Colon (tissue), 2 donors: ENCODE data around the gene TAMM41.
"Not testable (repeated sequence)": the region's sequence is repeated elsewhere in the genome, so short reads cannot be mapped to it uniquely, and the experiment has no call there.

ENCODE experiments used
- FAIRE-seq: peaks from 2 replicates; lab custom pipeline; 2012; peaks lifted over from hg19 to GRCh38; lab: Jason Lieb, UNC
- donor health status: control.
- donor health status: control.

The TAMM41 gene

GRCh38 chr3:11846281-11847266, at the start of gene TAMM41:
Gene TAMM41 (minus strand): TSS chr3:11846885. CDS start chr3:11846636, 249 bp downstream.
- FAIRE-seq, result no peak

- FAIRE-seq, result no peak
Observed at GRCh38 chr3:11878837-11879236, 32.2 kb upstream of the TAMM41 start.

- FAIRE-seq, result not testable (repeated sequence)
Observed at GRCh38 chr3:11874707-11875106, 28.0 kb upstream of the TAMM41 start.

GRCh38 chr3:11863739-11864138, 17.1 kb upstream of the TAMM41 start:
- not testable (repeated sequence) for FAIRE-seq

- FAIRE-seq, result not testable (repeated sequence)
Observed at GRCh38 chr3:11862584-11862983, 15.9 kb upstream of the TAMM41 start.

- not testable (repeated sequence) for FAIRE-seq
Observed at GRCh38 chr3:11862145-11862544, 15.5 kb upstream of the TAMM41 start.

- FAIRE-seq, result not testable (repeated sequence)
Observed at GRCh38 chr3:11860213-11860612, 13.5 kb upstream of the TAMM41 start.

- no peak for FAIRE-seq
Observed at GRCh38 chr3:11853450-11853849, 6.8 kb upstream of the TAMM41 start.

- FAIRE-seq, result no peak
Observed at GRCh38 chr3:11850003-11850402, 3.3 kb upstream of the TAMM41 start.

GRCh38 chr3:11847607-11848006, 922 bp upstream of the TAMM41 start:
- no peak for FAIRE-seq

- FAIRE-seq, result no peak
Observed at GRCh38 chr3:11845651-11846050, 1.0 kb downstream of the TAMM41 start.

GRCh38 chr3:11844891-11845290, 1.8 kb downstream of the TAMM41 start:
- no peak for FAIRE-seq

GRCh38 chr3:11835028-11835639, 11.6 kb downstream of the TAMM41 start:
- no peak for FAIRE-seq

GRCh38 chr3:11832981-11833905, 13.4 kb downstream of the TAMM41 start:
- no peak for FAIRE-seq

GRCh38 chr3:11829416-11829815, 17.3 kb downstream of the TAMM41 start:
- no peak for FAIRE-seq

GRCh38 chr3:11826628-11827265, 19.9 kb downstream of the TAMM41 start:
- FAIRE-seq, result no peak

- FAIRE-seq, result no peak
Observed at GRCh38 chr3:11825301-11825700, 21.4 kb downstream of the TAMM41 start.

- no peak for FAIRE-seq
Observed at GRCh38 chr3:11820531-11821041, 26.1 kb downstream of the TAMM41 start.

- no peak for FAIRE-seq
Observed at GRCh38 chr3:11819146-11819689, 27.5 kb downstream of the TAMM41 start.

GRCh38 chr3:11818033-11818432, 28.7 kb downstream of the TAMM41 start:
- no peak for FAIRE-seq

GRCh38 chr3:11815111-11815510, 31.6 kb downstream of the TAMM41 start:
- no peak for FAIRE-seq
